ENCODE results near the gene PLEKHA7. TPM values are rescaled to one million over a fixed set of nuclear protein-coding genes. Genes with fewer than 3 reads are reported as not detected.

The PLEKHA7 gene
- total and polyA plus RNA-seq, 2 donors from 2014 or later, result 24.4 to 65.7 TPM

DNA sequence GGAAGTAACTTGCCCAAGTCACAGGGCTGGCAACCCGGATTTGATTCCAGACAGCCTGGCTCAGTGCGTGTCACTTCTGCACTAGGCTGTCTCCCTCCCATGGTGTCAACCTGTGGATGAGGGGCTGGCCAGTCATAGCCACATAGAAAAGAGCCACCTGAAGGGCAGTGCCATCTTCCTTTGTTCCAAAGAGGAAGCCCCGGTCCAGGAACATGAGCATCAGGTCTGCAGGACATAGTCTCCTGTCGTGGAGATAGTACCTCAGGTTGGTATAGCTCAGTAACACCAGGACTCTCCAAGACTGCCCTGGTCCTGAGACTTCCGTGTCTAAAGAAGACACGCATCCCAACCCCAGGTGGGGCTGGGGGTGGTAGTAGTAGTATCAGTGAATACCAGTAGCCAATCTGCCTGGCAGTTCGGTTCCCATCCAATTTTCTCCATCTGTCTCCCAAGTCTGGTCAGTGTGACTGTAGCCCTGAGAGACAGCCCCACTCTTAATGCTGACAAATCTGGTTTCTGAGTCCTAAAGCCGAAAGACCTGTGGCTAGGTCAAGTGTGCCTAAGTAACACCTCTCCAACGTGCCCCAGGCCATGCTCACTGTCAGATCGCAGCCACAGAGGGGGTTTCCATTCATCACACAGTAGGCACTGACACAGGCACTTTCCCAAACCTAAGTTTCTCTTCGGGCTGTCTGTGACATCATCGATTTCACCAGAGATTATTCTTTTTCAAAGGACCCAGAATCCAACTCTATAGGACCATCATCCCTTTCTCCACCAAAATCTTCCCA, 242.7 kb downstream of the PLEKHA7 start:
- Histone ChIP-seq H3K36me3 (ENCODE audit: control insufficient read depth in 2 of 3, insufficient read depth in 3 of 3, low read length in 3 of 3) (peaks cover 0 to 3% (median 2%) of the 10 kb centered on the region in 3 donors), H3K9me3 (ENCODE audit: control insufficient read depth in 2 of 3, insufficient read depth in 1 of 3, low read length in 3 of 3) (no peaks in the 10 kb centered on the region), H3K27me3 (ENCODE audit: control insufficient read depth, insufficient read depth, low read length) (no peaks in the 10 kb centered on the region), H3K4me3 (ENCODE audit: low read length in 3 of 3) (no peak overlapping the region), H3K9ac (ENCODE audit: low read length in 3 of 3) (no peak overlapping the region), H3K4me1 (ENCODE audit: control insufficient read depth in 2 of 3, insufficient read depth in 2 of 3, low read depth in 1 of 3, low read length in 3 of 3) (no peaks in the 10 kb centered on the region), H3K27ac (ENCODE audit: low read depth in 2 of 2, low read length in 2 of 2) (no peak overlapping the region)
- FAIRE-seq (no peak), DNase-seq (no peak)
- intact Hi-C loops (cut with DNase I), result no loop called here
- TF ChIP-seq, protein P1, sequence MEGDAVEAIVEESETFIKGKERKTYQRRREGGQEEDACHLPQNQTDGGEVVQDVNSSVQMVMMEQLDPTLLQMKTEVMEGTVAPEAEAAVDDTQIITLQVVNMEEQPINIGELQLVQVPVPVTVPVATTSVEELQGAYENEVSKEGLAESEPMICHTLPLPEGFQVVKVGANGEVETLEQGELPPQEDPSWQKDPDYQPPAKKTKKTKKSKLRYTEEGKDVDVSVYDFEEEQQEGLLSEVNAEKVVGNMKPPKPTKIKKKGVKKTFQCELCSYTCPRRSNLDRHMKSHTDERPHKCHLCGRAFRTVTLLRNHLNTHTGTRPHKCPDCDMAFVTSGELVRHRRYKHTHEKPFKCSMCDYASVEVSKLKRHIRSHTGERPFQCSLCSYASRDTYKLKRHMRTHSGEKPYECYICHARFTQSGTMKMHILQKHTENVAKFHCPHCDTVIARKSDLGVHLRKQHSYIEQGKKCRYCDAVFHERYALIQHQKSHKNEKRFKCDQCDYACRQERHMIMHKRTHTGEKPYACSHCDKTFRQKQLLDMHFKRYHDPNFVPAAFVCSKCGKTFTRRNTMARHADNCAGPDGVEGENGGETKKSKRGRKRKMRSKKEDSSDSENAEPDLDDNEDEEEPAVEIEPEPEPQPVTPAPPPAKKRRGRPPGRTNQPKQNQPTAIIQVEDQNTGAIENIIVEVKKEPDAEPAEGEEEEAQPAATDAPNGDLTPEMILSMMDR (IDR thresholded peaks at IDR 0.05; ENCODE audit: borderline replicate concordance, extremely low read depth, insufficient read depth), result no peak

DNA sequence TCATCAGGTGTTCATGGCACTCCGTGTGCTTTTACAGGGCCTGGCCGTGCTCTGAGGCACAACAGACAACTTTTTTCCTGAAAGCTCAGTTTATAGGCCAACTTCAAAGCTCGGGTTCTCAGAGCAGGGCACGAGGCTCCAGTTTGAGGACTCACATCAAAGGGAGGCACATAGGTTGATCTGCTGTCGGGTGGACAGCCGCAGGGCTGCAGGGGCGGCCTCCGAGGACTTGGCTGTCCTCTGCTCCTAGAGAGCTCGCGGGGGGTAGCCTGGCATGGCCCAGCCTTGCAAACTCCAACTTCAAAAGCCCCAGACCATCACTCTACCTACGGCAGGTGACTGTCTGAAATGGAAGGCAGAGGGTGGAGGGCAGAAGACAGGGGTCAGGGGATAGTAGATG, 244.2 kb downstream of the PLEKHA7 start:
- Histone ChIP-seq H3K27me3 (ENCODE audit: control insufficient read depth, insufficient read depth, low read length) (no peaks in the 10 kb centered on the region), H3K9me3 (ENCODE audit: control insufficient read depth in 2 of 3, insufficient read depth in 1 of 3, low read length in 3 of 3) (no peaks in the 10 kb centered on the region), H3K27ac (ENCODE audit: low read depth in 2 of 2, low read length in 2 of 2) (no peak overlapping the region), H3K9ac (ENCODE audit: low read length in 3 of 3) (no peak overlapping the region), H3K4me1 (ENCODE audit: control insufficient read depth in 2 of 3, insufficient read depth in 2 of 3, low read depth in 1 of 3, low read length in 3 of 3) (no peaks in the 10 kb centered on the region), H3K36me3 (ENCODE audit: control insufficient read depth in 2 of 3, insufficient read depth in 3 of 3, low read length in 3 of 3) (peaks cover 0 to 3% (median 2%) of the 10 kb centered on the region in 3 donors), H3K4me3 (ENCODE audit: low read length in 3 of 3) (no peak overlapping the region)
- intact Hi-C loops (cut with DNase I), result no loop called here
- TF ChIP-seq, protein P1 (IDR thresholded peaks at IDR 0.05; ENCODE audit: borderline replicate concordance, extremely low read depth, insufficient read depth), result no peak
- FAIRE-seq, result no peak
- no peak for DNase-seq

DNA sequence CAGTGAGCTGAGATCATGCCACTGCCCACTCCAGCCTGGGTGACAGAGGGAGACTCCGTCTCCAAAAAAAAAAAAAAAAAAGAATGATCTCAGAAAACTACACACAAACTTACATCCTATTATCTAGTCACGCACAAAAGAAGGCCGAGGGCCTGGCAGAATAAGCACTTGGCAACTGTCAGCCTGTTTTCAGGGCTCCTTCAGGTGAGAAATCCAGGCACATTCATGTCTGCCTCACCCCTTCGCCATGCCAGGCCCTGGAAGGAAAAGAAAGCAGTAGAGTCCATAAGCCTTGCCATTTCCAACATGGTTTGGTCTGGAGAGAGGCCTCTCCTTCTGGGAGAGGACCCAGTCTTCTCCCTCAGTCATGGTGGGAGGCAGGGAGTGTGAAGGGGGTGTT, 244.8 kb downstream of the PLEKHA7 start:
- Histone ChIP-seq H3K36me3 (ENCODE audit: control insufficient read depth in 2 of 3, insufficient read depth in 3 of 3, low read length in 3 of 3) (peaks cover 0 to 3% (median 2%) of the 10 kb centered on the region in 3 donors), H3K9ac (ENCODE audit: low read length in 3 of 3) (no peak overlapping the region), H3K27ac (ENCODE audit: low read depth in 2 of 2, low read length in 2 of 2) (no peak overlapping the region), H3K4me3 (ENCODE audit: low read length in 3 of 3) (no peak overlapping the region), H3K27me3 (ENCODE audit: control insufficient read depth, insufficient read depth, low read length) (no peaks in the 10 kb centered on the region), H3K9me3 (ENCODE audit: control insufficient read depth in 2 of 3, insufficient read depth in 1 of 3, low read length in 3 of 3) (no peaks in the 10 kb centered on the region), H3K4me1 (ENCODE audit: control insufficient read depth in 2 of 3, insufficient read depth in 2 of 3, low read depth in 1 of 3, low read length in 3 of 3) (no peaks in the 10 kb centered on the region)
- DNase-seq (no peak), FAIRE-seq (no peak)
- TF ChIP-seq, protein P1 (IDR thresholded peaks at IDR 0.05; ENCODE audit: borderline replicate concordance, extremely low read depth, insufficient read depth), result no peak
- intact Hi-C loops (cut with DNase I), result no loop called here
